ENCODE measurements around the gene RHBDL3. TPM values are rescaled to one million over a fixed set of nuclear protein-coding genes. Genes with fewer than 3 reads are reported as not detected.
"Not testable (repeated sequence)": the region's sequence is repeated elsewhere in the genome, so short reads cannot be mapped to it uniquely, and the experiment has no call there.

Gene RHBDL3
- total RNA-seq, 2 experiments from 2014 or later: 0.29 to 0.54 TPM

- Mint-ChIP-seq H3K36me3 (no peaks in the 10 kb centered on the region), H3K4me1 (no peaks in the 10 kb centered on the region), H3K27ac (no peak overlapping the region), H3K27me3 (peaks cover 21% of the 10 kb centered on the region), H3K4me3 (no peak overlapping the region), H3K9me3 (ENCODE audit: low read depth) (no peaks in the 10 kb centered on the region)
- DNase-seq (no peak), ATAC-seq (no peak)
- CTCF ChIA-PET: no interaction called here
These were observed 39.4 kb downstream of the RHBDL3 start for GRCh38 chr17:32305049-32305448.

DNA sequence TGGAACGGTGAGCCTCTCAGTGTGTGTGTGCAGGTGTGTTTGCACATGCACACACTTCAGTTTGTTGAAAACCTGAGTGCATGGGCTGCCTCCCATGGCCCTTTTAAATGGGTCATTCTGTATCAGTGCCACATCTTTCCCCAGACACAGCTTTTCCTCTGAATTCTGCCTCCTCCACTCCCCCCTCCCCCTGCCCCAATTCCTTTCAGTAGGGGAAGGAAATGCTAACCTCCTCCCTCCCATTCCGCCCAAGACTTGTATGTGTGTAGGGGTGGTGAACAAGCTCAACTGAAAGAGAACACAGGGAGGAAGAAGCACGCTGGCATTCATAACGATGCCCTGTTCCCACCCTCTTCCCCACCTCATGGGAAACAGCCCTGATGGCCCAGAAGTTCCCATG, 42.0 kb downstream of the RHBDL3 start:
- Mint-ChIP-seq H3K4me1 (no peaks in the 10 kb centered on the region), H3K27ac (no peak overlapping the region), H3K36me3 (no peaks in the 10 kb centered on the region), H3K9me3 (ENCODE audit: low read depth) (no peaks in the 10 kb centered on the region), H3K27me3 (peaks cover 25% of the 10 kb centered on the region), H3K4me3 (no peak overlapping the region)
- DNase-seq (no peak), ATAC-seq (no peak)
- CTCF ChIA-PET: no interaction called here

GRCh38 chr17:32311028-32311536, 45.5 kb downstream of the RHBDL3 start:
- Mint-ChIP-seq H3K4me3 (no peak overlapping the region), H3K4me1 (no peaks in the 10 kb centered on the region), H3K9me3 (ENCODE audit: low read depth) (no peaks in the 10 kb centered on the region), H3K36me3 (no peaks in the 10 kb centered on the region), H3K27ac (no peak overlapping the region), H3K27me3 (peaks cover 31% of the 10 kb centered on the region)
- DNase-seq (no peak), ATAC-seq (no peak)
- CTCF ChIA-PET: interaction anchor here (0.6 to 1.7 kb wide), 4 partner anchors 8 to 1535 kb away, joined by 3 to 8 read pairs (median 3); no protein-coding TSS in a partner anchor

DNA sequence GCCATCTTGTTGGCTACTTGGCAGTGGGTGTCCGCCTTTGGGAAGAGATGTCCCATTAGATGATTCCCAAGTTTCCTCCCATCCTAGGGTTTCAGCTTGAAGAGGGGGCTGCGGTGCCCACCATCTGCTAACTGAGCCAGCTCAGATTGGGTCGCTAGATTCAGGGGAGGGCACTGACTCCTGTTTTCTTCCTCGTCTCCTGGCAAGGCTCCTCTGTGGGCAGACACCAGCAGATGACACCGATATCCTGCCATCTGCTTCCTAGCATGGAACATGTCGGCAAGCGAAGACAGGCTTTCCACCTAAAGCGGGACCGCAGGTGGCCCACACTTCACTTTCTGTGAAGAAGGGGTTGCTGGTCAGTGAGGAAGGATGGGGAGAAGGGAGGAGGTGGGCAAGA, 49.0 kb downstream of the RHBDL3 start:
- no peaks in the 10 kb centered on the region for H3K9me3 Mint-ChIP-seq (ENCODE audit: low read depth)
- DNase-seq: no peak
- H3K36me3 Mint-ChIP-seq: no peaks in the 10 kb centered on the region

DNA sequence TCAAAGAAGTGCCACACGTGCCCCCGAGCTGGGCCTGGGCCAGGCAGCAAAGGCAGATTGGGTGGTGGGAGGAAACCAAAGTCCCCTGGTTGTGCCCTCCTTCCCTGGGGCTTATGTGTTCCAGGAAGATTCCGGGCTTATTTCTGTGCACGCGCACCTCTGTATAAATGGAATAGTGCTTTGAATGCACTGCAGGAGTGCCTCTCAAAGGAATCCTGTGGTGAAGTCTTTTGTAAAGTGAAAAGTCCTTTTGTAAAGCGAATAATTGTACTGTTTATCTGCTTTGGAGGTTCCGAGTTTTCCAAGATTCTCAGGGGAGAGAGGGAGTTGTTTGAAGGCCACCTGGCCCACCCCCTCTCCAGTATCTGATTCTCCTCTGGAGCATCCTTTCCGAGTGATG, 49.5 kb downstream of the RHBDL3 start:
- peaks cover 27% of the 10 kb centered on the region for H3K27me3 Mint-ChIP-seq
- H3K4me1 Mint-ChIP-seq: peaks cover 13% of the 10 kb centered on the region
- H3K36me3 Mint-ChIP-seq: no peaks in the 10 kb centered on the region
- CTCF ChIA-PET: interaction anchor here (1.0 to 4.5 kb wide), 2 partner anchors 27 to 62 kb away, joined by 3 to 23 read pairs; no protein-coding TSS in a partner anchor
- no peaks in the 10 kb centered on the region for H3K9me3 Mint-ChIP-seq (ENCODE audit: low read depth)
- no peak overlapping the region for H3K27ac Mint-ChIP-seq
- ATAC-seq (no peak), DNase-seq (no peak)
- H3K4me3 Mint-ChIP-seq: no peak overlapping the region

More for the DNA sequence above, 49.0 kb downstream of the RHBDL3 start:
- peaks cover 11% of the 10 kb centered on the region for H3K4me1 Mint-ChIP-seq
- ATAC-seq: no peak
- CTCF ChIA-PET: interaction anchor here (4.5 kb wide), 1 partner anchor 61 kb away, joined by 23 read pairs; no protein-coding TSS in a partner anchor
- H3K27me3 Mint-ChIP-seq: peaks cover 27% of the 10 kb centered on the region
- no peak overlapping the region for H3K27ac Mint-ChIP-seq
- H3K4me3 Mint-ChIP-seq: no peak overlapping the region

DNA sequence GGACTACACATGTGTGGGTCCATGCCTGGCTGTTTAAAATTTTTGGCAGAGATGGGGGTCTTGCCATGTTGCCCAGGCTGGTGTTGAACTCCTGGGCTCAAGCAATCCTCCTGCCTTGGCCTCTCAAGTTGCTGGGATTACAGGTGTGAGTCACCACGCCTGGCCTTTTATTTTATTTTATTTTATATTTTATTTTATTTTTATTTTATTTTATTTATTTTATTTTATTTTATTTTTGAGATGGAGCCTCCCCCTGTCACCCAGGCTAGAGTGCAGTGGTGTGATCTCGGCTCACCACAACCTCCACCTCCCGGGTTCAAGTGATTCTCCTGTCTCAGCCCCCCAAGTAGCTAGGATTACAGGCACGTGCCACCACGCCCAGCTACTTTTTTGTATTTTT, 51.0 kb downstream of the RHBDL3 start:
- CTCF ChIA-PET: interaction anchor here (2.8 to 4.5 kb wide), 2 partner anchors 50 to 63 kb away, joined by 11 to 23 read pairs; partner anchors contain the start of gene RHBDL3
- H3K27ac Mint-ChIP-seq; H3K9me3 Mint-ChIP-seq (ENCODE audit: low read depth); H3K36me3 Mint-ChIP-seq; DNase-seq; H3K4me3 Mint-ChIP-seq; ATAC-seq: not testable (repeated sequence)
- Mint-ChIP-seq H3K27me3 (peaks cover 23% of the 10 kb centered on the region), H3K4me1 (peaks cover 13% of the 10 kb centered on the region)

- H3K4me1 Mint-ChIP-seq: peaks cover 13% of the 10 kb centered on the region
- no peak overlapping the region for H3K27ac Mint-ChIP-seq
- H3K36me3 Mint-ChIP-seq: no peaks in the 10 kb centered on the region
- H3K27me3 Mint-ChIP-seq: peaks cover 23% of the 10 kb centered on the region
- no peak overlapping the region for H3K4me3 Mint-ChIP-seq
- H3K9me3 Mint-ChIP-seq (ENCODE audit: low read depth): no peaks in the 10 kb centered on the region
- no peak for ATAC-seq
- no peak for DNase-seq
- CTCF ChIA-PET: interaction anchor here (2.8 to 3.1 kb wide), 2 partner anchors 14 to 50 kb away, joined by 11 to 15 read pairs; partner anchors contain the start of gene RHBDL3
These were observed 51.7 kb downstream of the RHBDL3 start for GRCh38 chr17:32317353-32317752.

DNA sequence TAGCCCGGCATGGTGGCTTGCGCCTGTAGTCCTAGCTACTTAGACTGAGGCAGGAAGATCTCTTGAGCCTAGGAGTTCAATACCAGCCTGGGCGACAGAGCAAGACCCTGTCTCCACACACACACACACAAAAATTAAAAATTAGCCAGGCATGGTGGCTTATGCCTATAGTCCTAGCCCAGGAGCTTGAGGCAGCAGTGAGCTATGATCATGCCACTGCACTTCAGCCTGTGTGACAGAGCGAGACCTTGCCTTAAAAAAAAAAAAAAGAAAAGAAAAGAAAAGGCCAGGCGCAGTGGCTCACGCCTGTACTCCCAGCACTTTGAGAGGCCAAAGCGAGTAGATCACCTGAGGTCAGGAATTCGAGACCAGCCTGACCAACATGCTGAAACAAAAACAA, 52.4 kb downstream of the RHBDL3 start:
- peaks cover 14% of the 10 kb centered on the region for H3K4me1 Mint-ChIP-seq
- no peak overlapping the region for H3K4me3 Mint-ChIP-seq
- H3K27ac Mint-ChIP-seq: no peak overlapping the region
- no peak for DNase-seq
- CTCF ChIA-PET: interaction anchor here (1.1 to 3.7 kb wide), 10 partner anchors 9 to 115 kb away, joined by 3 to 42 read pairs (median 9); partner anchors contain the start of gene RHBDL3
- peaks cover 23% of the 10 kb centered on the region for H3K27me3 Mint-ChIP-seq
- no peaks in the 10 kb centered on the region for H3K9me3 Mint-ChIP-seq (ENCODE audit: low read depth)
- ATAC-seq: no peak
- H3K36me3 Mint-ChIP-seq: no peaks in the 10 kb centered on the region

DNA sequence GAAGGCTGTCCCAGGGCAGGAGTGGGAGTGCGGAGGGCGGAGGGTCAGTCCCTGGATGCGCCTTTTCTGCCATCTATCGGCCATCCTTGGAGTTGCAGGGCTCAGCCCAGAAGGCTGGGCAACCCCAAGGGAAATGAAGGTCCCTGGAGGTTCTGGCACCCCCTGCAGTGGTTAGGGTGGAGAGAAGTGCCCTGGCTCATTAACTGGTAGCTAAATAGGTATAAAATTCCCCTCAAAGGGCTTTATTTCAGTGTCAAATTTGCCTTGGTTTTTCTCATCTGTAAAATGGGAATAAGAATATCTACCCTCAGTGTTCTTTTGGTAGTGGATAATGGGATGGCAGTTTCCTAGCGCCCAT, 53.9 kb downstream of the RHBDL3 start:
- Mint-ChIP-seq H3K27me3 (peaks cover 23% of the 10 kb centered on the region), H3K9me3 (ENCODE audit: low read depth) (no peaks in the 10 kb centered on the region), H3K4me1 (peaks cover 29% of the 10 kb centered on the region), H3K27ac (peak overlapping the region; percentile 20), H3K4me3 (peak overlapping the region; percentile 56), H3K36me3 (no peaks in the 10 kb centered on the region)
- DNase-seq: peak; percentile 85
- ATAC-seq: peak; percentile 93
- CTCF ChIA-PET: interaction anchor here (0.7 to 3.7 kb wide), 19 partner anchors 9 to 181 kb away, joined by 3 to 42 read pairs (median 4); partner anchors contain the start of genes C17orf75 and RHOT1

GRCh38 chr17:32320080-32320479, 54.4 kb downstream of the RHBDL3 start:
- not testable (repeated sequence) for H3K4me3 Mint-ChIP-seq; DNase-seq; H3K36me3 Mint-ChIP-seq; H3K27ac Mint-ChIP-seq; ATAC-seq; H3K9me3 Mint-ChIP-seq (ENCODE audit: low read depth)
- CTCF ChIA-PET: interaction anchor here (0.8 to 3.7 kb wide), 16 partner anchors 9 to 181 kb away, joined by 3 to 42 read pairs (median 5); partner anchors contain the start of gene RHOT1
- H3K4me1 Mint-ChIP-seq: peaks cover 31% of the 10 kb centered on the region
- H3K27me3 Mint-ChIP-seq: peaks cover 19% of the 10 kb centered on the region

- Mint-ChIP-seq H3K27me3 (peaks cover 13% of the 10 kb centered on the region), H3K27ac (no peak overlapping the region), H3K9me3 (ENCODE audit: low read depth) (no peaks in the 10 kb centered on the region), H3K4me3 (no peak overlapping the region), H3K4me1 (peaks cover 31% of the 10 kb centered on the region), H3K36me3 (no peaks in the 10 kb centered on the region)
- CTCF ChIA-PET: interaction anchor here (0.6 to 3.7 kb wide), 7 partner anchors 8 to 182 kb away, joined by 3 to 42 read pairs (median 5); partner anchors contain the start of gene RHOT1
- no peak for ATAC-seq
- no peak for DNase-seq
These were observed 55.2 kb downstream of the RHBDL3 start for GRCh38 chr17:32320847-32321246.

- no peaks in the 10 kb centered on the region for H3K9me3 Mint-ChIP-seq (ENCODE audit: low read depth)
- peaks cover 2% of the 10 kb centered on the region for H3K27me3 Mint-ChIP-seq
- DNase-seq (no peak), ATAC-seq (no peak)
- H3K36me3 Mint-ChIP-seq: no peaks in the 10 kb centered on the region
- H3K4me3 Mint-ChIP-seq: no peak overlapping the region
- CTCF ChIA-PET: interaction anchor here (1.1 to 2.3 kb wide), 8 partner anchors 12 to 316 kb away, joined by 3 to 12 read pairs (median 5); partner anchors contain the start of genes LRRC37B and PSMD11
- H3K4me1 Mint-ChIP-seq: peaks cover 37% of the 10 kb centered on the region
- peak overlapping the region; percentile 12 for H3K27ac Mint-ChIP-seq
These were observed 57.4 kb downstream of the RHBDL3 start for GRCh38 chr17:32323046-32323445.

DNA sequence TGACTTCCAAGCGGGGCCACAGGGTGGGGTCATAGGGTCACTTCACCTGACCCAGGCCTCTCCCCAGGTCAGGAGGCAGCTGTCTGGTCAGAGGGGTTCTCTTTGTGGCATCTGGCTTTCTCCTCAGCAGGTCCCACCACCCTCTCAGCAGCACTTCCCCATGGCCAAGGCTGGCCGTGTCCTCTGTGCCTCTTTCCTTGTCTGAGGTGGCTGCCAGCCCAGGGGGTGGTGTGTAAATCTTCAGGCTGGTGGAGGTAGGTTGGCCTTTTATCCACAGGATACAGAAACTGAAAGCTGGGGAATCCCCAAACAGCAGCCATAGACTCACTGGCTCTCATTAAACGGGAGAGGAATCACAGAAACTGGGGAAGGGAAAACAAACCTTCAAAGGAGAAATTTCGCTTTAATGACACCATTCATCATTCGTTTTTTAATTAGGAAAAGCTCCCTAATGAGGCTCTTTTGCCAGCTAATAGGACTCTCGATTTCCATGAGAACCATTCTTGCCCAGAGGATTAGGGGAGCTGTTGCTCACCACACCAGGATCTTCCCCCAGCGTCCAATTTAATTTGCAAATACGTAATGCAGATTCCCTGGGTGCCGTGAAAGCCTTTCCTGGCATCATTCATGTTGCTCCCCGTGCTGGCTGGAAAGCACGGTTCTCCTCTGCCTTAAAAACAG, 58.3 kb downstream of the RHBDL3 start:
- DNase-seq (peak; percentile 62), ATAC-seq (peak; percentile 73)
- Mint-ChIP-seq H3K27me3 (no peaks in the 10 kb centered on the region), H3K4me1 (peaks cover 40% of the 10 kb centered on the region), H3K4me3 (peak overlapping the region; percentile 35), H3K27ac (peak overlapping the region; percentile 70), H3K36me3 (no peaks in the 10 kb centered on the region), H3K9me3 (ENCODE audit: low read depth) (no peaks in the 10 kb centered on the region)
- CTCF ChIA-PET: interaction anchor here (0.8 to 2.3 kb wide), 11 partner anchors 9 to 317 kb away, joined by 3 to 12 read pairs (median 4); partner anchors contain the start of genes LRRC37B and PSMD11
